H1 (cell line): ENCODE data around the gene PIK3R1. TPM values are rescaled to one million over a fixed set of nuclear protein-coding genes. Genes with fewer than 3 reads are reported as not detected.
A peak's percentile ranks its signal among the peaks of the same experiment; 100 is the strongest.

Experiments
- CTCF ChIA-PET: fragments of 300-600 bp; sonication (Branson Sonifier 250); formaldehyde crosslinking; loops from one replicate; lab custom pipeline; 2021; ENCODE audit not compliant: partially characterized antibody; lab: Charles Lee
- POLR2A ChIA-PET: fragments of 300-600 bp; sonication (Branson Sonifier 250); formaldehyde crosslinking; loops from one replicate; lab custom pipeline; 2021; ENCODE audit warnings: inconsistent platforms; ENCODE audit not compliant: partially characterized antibody; lab: Charles Lee
- DNase-seq, 2 experiments: peaks; one replicate each; pipeline versions ENCODE4 v3.0.0 to v3.0.0-alpha.2; 2010 to 2022; ENCODE audit warnings: low spot score in 2 of 2, low read depth in 1 of 2, mixed read lengths in 1 of 2
- FAIRE-seq: peaks from 2 replicates; lab custom pipeline; 2011; peaks lifted over from hg19 to GRCh38; lab: Jason Lieb, UNC
- H2AFZ ChIP-seq: 2 replicates; pipeline ENCODE4 v1.8.1; 2012; ENCODE audit warnings: low read length, inconsistent platforms
- H2AK5ac ChIP-seq: 2 replicates; pipeline ENCODE4 v1.6.1; 2013; ENCODE audit warnings: low read depth, low read length
- H2BK120ac ChIP-seq: replicated peaks from 2 replicates; pipeline ENCODE3; 2013; ENCODE audit warnings: low read depth, low read length, inconsistent platforms
- H2BK12ac ChIP-seq: 2 replicates; pipeline ENCODE4 v1.6.1; 2013; ENCODE audit warnings: low read depth, low read length
- H2BK15ac ChIP-seq: 2 replicates; pipeline ENCODE4 v1.6.1; 2013; ENCODE audit warnings: low read length
- H2BK20ac ChIP-seq: 2 replicates; pipeline ENCODE4 v1.6.1; 2013; ENCODE audit warnings: low read length
- H2BK5ac ChIP-seq: 2 replicates; pipeline ENCODE4 v1.6.1; 2013; ENCODE audit warnings: low read depth, low read length
- H3K14ac ChIP-seq: 2 replicates; pipeline ENCODE4 v1.6.1; 2013; ENCODE audit warnings: inconsistent platforms; ENCODE audit not compliant: insufficient read length
- H3K18ac ChIP-seq: 2 replicates; pipeline ENCODE4 v1.6.1; 2013; ENCODE audit warnings: low read length; ENCODE audit errors: extremely low read depth
- H3K23ac ChIP-seq: 2 replicates; pipeline ENCODE4 v1.6.1; 2013; ENCODE audit warnings: inconsistent platforms; ENCODE audit not compliant: insufficient read length
- H3K23me2 ChIP-seq: 2 replicates; pipeline ENCODE4 v1.6.1; 2013; ENCODE audit warnings: low read depth, low read length
- H3K27ac ChIP-seq: 2 replicates; pipeline ENCODE4 v1.6.1; 2011; ENCODE audit warnings: low read depth, low read length, inconsistent platforms
- H3K27me3 ChIP-seq, 4 experiments: replicated peaks in 1 of 4; 1 replicate in 1 of 4; 2 replicates in 3 of 4; pipeline versions ENCODE4 v1.6.1 to v1.8.1; 2011 to 2013; ENCODE audit warnings: low read length in 3 of 4, mild to moderate bottlenecking in 3 of 4, inconsistent platforms in 2 of 4, mixed read lengths in 2 of 4, moderate library complexity in 1 of 4; ENCODE audit not compliant: control insufficient read depth in 3 of 4, insufficient read depth in 3 of 4; ENCODE audit errors: extremely low read depth in 1 of 4
- H3K36me3 ChIP-seq, 4 experiments: 2 replicates each; pipeline versions ENCODE4 v1.6.1 to v1.8.1; 2011 to 2013; ENCODE audit warnings: mild to moderate bottlenecking in 4 of 4, low read length in 3 of 4, moderate library complexity in 2 of 4, control low read depth in 1 of 4, inconsistent platforms in 1 of 4; ENCODE audit not compliant: insufficient read depth in 4 of 4, control insufficient read depth in 2 of 4
- H3K4ac ChIP-seq: replicated peaks from 2 replicates; pipeline ENCODE3; 2013; ENCODE audit warnings: low read length, low read depth, mixed read lengths, inconsistent platforms; ENCODE audit not compliant: insufficient read length
- H3K4me1 ChIP-seq, 4 experiments: replicated peaks in 1 of 4; 1 replicate in 1 of 4; 2 replicates in 3 of 4; pipeline versions ENCODE4 v1.6.1 to v1.8.1; 2011 to 2013; ENCODE audit warnings: low read length in 3 of 4, inconsistent platforms in 2 of 4, mixed read lengths in 1 of 4; ENCODE audit not compliant: insufficient read depth in 4 of 4, control insufficient read depth in 3 of 4
- H3K4me2 ChIP-seq, 2 experiments: 2 replicates each; pipeline versions ENCODE4 v1.6.1 to v1.8.1; 2011 to 2013; ENCODE audit warnings: low read depth in 2 of 2, low read length in 2 of 2, control low read depth in 1 of 2, inconsistent platforms in 1 of 2, mild to moderate bottlenecking in 1 of 2; ENCODE audit not compliant: insufficient read depth in 1 of 2
- H3K4me3 ChIP-seq, 4 experiments: fragments of 200-600, 300-600 bp in 1 of 4; sonication (generic), shearing (Covaris generic), sonication (Bioruptor Twin) in 1 of 4; 2 replicates each; pipeline versions ENCODE4 v1.5.1 to v1.8.1; 2011 to 2016; ENCODE audit warnings: low read length in 4 of 4, low read depth in 3 of 4, control low read depth in 2 of 4, inconsistent platforms in 2 of 4, mild to moderate bottlenecking in 2 of 4, mixed read lengths in 1 of 4, moderate library complexity in 1 of 4; ENCODE audit not compliant: insufficient read depth in 2 of 4; ENCODE audit errors: extremely low read depth in 1 of 4
- H3K56ac ChIP-seq: replicated peaks from 2 replicates; pipeline ENCODE3; 2013; ENCODE audit warnings: low read depth, mild to moderate bottlenecking, mixed read lengths, low read length, inconsistent platforms; ENCODE audit not compliant: insufficient read length
- H3K79me1 ChIP-seq: 2 replicates; pipeline ENCODE4 v1.6.1; 2013; ENCODE audit warnings: low read depth, low read length, control low read depth
- H3K79me2 ChIP-seq, 2 experiments: 2 replicates each; pipeline versions ENCODE4 v1.6.1 to v1.8.1; 2012 to 2013; ENCODE audit warnings: low read length in 2 of 2, mild to moderate bottlenecking in 2 of 2, inconsistent platforms in 1 of 2; ENCODE audit not compliant: insufficient read depth in 2 of 2, control insufficient read depth in 1 of 2
- H3K9ac ChIP-seq, 4 experiments: replicated peaks in 1 of 4; 1 replicate in 1 of 4; 2 replicates in 3 of 4; pipeline versions ENCODE4 v1.6.1 to v1.8.1; 2011 to 2013; ENCODE audit warnings: low read depth in 3 of 4, low read length in 3 of 4, control low read depth in 2 of 4, mild to moderate bottlenecking in 2 of 4, moderate library complexity in 2 of 4, inconsistent platforms in 1 of 4; ENCODE audit errors: extremely low read depth in 1 of 4
- H3K9me3 ChIP-seq, 2 experiments: 2 replicates each; pipeline versions ENCODE4 v1.6.1 to v1.8.1; 2012 to 2013; ENCODE audit warnings: mild to moderate bottlenecking in 2 of 2, moderate library complexity in 2 of 2, control low read depth in 1 of 2, inconsistent platforms in 1 of 2, low read depth in 1 of 2, low read length in 1 of 2, mixed read lengths in 1 of 2; ENCODE audit not compliant: insufficient read depth in 2 of 2
- H4K20me1 ChIP-seq, 2 experiments: replicated peaks in 1 of 2; 2 replicates each; pipeline versions ENCODE3 to v1.8.1; 2011 to 2013; ENCODE audit warnings: inconsistent platforms in 2 of 2, low read length in 2 of 2, mild to moderate bottlenecking in 1 of 2; ENCODE audit not compliant: insufficient read depth in 2 of 2, control insufficient read depth in 1 of 2
- H4K5ac ChIP-seq: 2 replicates; pipeline ENCODE4 v1.6.1; 2013; ENCODE audit warnings: low read length, low read depth, mixed read lengths, inconsistent platforms; ENCODE audit not compliant: insufficient read length
- H4K8ac ChIP-seq: 2 replicates; pipeline ENCODE4 v1.8.0; 2013; ENCODE audit warnings: mild to moderate bottlenecking, moderate library complexity, low read length, inconsistent platforms; ENCODE audit not compliant: insufficient read depth; ENCODE audit errors: extremely low read depth
- H4K91ac ChIP-seq: replicated peaks from 2 replicates; pipeline ENCODE3; 2013; ENCODE audit warnings: low read length, mixed read lengths, inconsistent platforms; ENCODE audit not compliant: insufficient read length
- CTCF ChIP-seq, 3 experiments: IDR thresholded peaks; 1 replicate in 2 of 3; 2 replicates in 1 of 3; pipeline versions ENCODE4 v1.5.1 to v1.6.1; 2011; ENCODE audit warnings: low read length in 3 of 3, mild to moderate bottlenecking in 3 of 3, inconsistent platforms in 2 of 3, low read depth in 1 of 3, moderate library complexity in 1 of 3; ENCODE audit not compliant: insufficient read depth in 1 of 3; ENCODE audit errors: control extremely low read depth in 1 of 3
- RAD21 ChIP-seq, 2 experiments: IDR thresholded peaks in 1 of 2; conservative IDR thresholded peaks in 1 of 2; 2 replicates each; pipeline ENCODE4 v1.6.1; 2011; ENCODE audit warnings: low read depth in 2 of 2, low read length in 2 of 2, improper control_type of control experiment in 1 of 2, inconsistent platforms in 1 of 2, mild to moderate bottlenecking in 1 of 2, moderate library complexity in 1 of 2
- SP4 ChIP-seq: IDR thresholded peaks from 2 replicates; pipeline ENCODE4 v1.6.1; 2012; ENCODE audit warnings: low read length, inconsistent platforms
- WGBS, 2 experiments: shearing (Covaris generic) in 1 of 2; methylation state at CpG; one replicate each; pipeline versions ENCODE4 v1.1.6 to v1.1.7; 2013 to 2015; ENCODE audit warnings: low lambda C conversion rate in 2 of 2, mixed read lengths in 2 of 2, inconsistent platforms in 1 of 2, low coverage in 1 of 2, missing lambda C conversion rate in 1 of 2; ENCODE audit not compliant: insufficient replicate concordance in 2 of 2, insufficient coverage in 1 of 2, insufficient read length in 1 of 2; ENCODE audit errors: extremely low coverage in 1 of 2, missing lambda C conversion rate in 1 of 2; 5-methylcytosine and 5-hydroxymethylcytosine counted together
- polyA plus RNA-seq, 7 experiments: library from polyadenylated mRNA; depleted of rRNA in 3 of 7; stranded (reverse) in 5 of 7; unstranded in 2 of 7; fragments of >200 nt in 5 of 7; fragments of 200-250 nt in 2 of 7; gene quantifications; 1 replicate in 5 of 7; 2 replicates in 1 of 7; 4 replicates in 1 of 7; pipeline versions ENCODE4 v1.2.1 to v1.2.3, GENCODE V29; 2011 to 2013; ENCODE audit warnings: missing spikeins in 2 of 7, mixed read lengths in 2 of 7
- total RNA-seq: library from RNA; stranded (reverse); fragmentation: NEBNext Ultra II Directional; extraction: Animal tissue kit (Norgen Biotek cat#: 25700); gene quantifications from 2 replicates; pipeline ENCODE4 v1.2.1, GENCODE V29; 2021

Gene PIK3R1
- total and polyA plus RNA-seq, 2 of the 8 experiments (the other 6 are each of a cell fraction or from before 2014, with no cell fraction given), result 2.3 to 13.7 TPM

GRCh38 chr5:68246802-68247201, 31.2 kb downstream of the PIK3R1 start:
- CTCF ChIA-PET, result interaction anchor here (0.6 to 1.9 kb wide), 13 partner anchors 22 to 1083 kb away, joined by 3 to 13 read pairs (median 3); no protein-coding TSS in a partner anchor
- Histone ChIP-seq H3K27ac (no peak overlapping the region), H3K18ac (no peak overlapping the region), H3K56ac (no peak overlapping the region), H2BK5ac (no peak overlapping the region), H3K4ac (no peak overlapping the region), H4K8ac (no peak overlapping the region), H3K9me3 (no peaks in the 10 kb centered on the region; a peak in 1 of 4 replicates)
- POLR2A ChIA-PET, result interaction anchor here (0.6 kb wide), 1 partner anchor 195 kb away, joined by 3 read pairs; no protein-coding TSS in a partner anchor
- TF ChIP-seq CTCF (IDR thresholded peaks at IDR 0.05; ENCODE audit: control extremely low read depth in 1 of 3, insufficient read depth in 1 of 3, low read depth in 1 of 3, low read length in 3 of 3) (peak in 1 of 3 experiments; percentile 36; a peak in 2 of 4 replicates), RAD21 (IDR thresholded peaks at IDR 0.05 in 1 of 2, conservative IDR thresholded peaks at IDR 0.05 in 1 of 2; ENCODE audit: low read depth in 2 of 2, low read length in 2 of 2) (peak; percentile 60 to 61), SP4 (no peak)
- TF ChIP-seq, all 59 proteins: peak for 2
- H2BK15ac ChIP-seq, result no peak overlapping the region
- no peak overlapping the region for H2BK20ac ChIP-seq
- no peak overlapping the region for H2BK12ac ChIP-seq
- no peak overlapping the region for H3K14ac ChIP-seq
- DNase-seq, result no peak
- 94% methylated on average over 3 of the region's 3 CpGs; no CpG with 5 or more reads in 1 of the 2 experiments for WGBS, 2 experiments
- H3K79me2 ChIP-seq, result no peaks in the 10 kb centered on the region
- H3K4me3 ChIP-seq, result no peak overlapping the region
- no peak overlapping the region for H2BK120ac ChIP-seq
- no peak overlapping the region for H2AK5ac ChIP-seq
- no peak overlapping the region for H3K23ac ChIP-seq
- H3K4me1 ChIP-seq, result peaks cover 4 to 18% (median 10%) of the 10 kb centered on the region in 4 experiments; a peak in 5 of 7 replicates
- no peak overlapping the region for H4K5ac ChIP-seq
- H3K27me3 ChIP-seq, result no peaks in the 10 kb centered on the region
- H3K9ac ChIP-seq, result no peak overlapping the region
- peaks cover under 1% of the 10 kb centered on the region; the same call in 1 of the 2 replicates for H3K79me1 ChIP-seq
- H4K91ac ChIP-seq, result no peak overlapping the region
- H3K23me2 ChIP-seq, result no peaks in the 10 kb centered on the region
- FAIRE-seq, result peak; percentile 19
- H2AFZ ChIP-seq, result no peak overlapping the region
- H3K36me3 ChIP-seq, result no peaks in the 10 kb centered on the region
- H4K20me1 ChIP-seq, result no peaks in the 10 kb centered on the region
- no peak overlapping the region for H3K4me2 ChIP-seq
